PC-3 (cell line): ENCODE measurements around the gene CCDC196.

Experiments used
- CTCF ChIP-seq: fragments of 300-600 bp; sonication (generic); conservative IDR thresholded peaks from 2 replicates; pipeline ENCODE4 v1.5.1; 2017; ENCODE audit warnings: antibody characterized with exemption, low read depth, mild to moderate bottlenecking, low read length
- EZH2 ChIP-seq: fragments of 300-600 bp; sonication (generic); IDR thresholded peaks from one replicate; pipeline ENCODE4 v1.6.1; 2017; ENCODE audit warnings: antibody characterized with exemption, mild to moderate bottlenecking, low read length; ENCODE audit not compliant: unreplicated experiment
- EZH2phosphoT487 ChIP-seq: fragments of 300-600 bp; sonication (generic); IDR thresholded peaks from 2 replicates; pipeline ENCODE4 v1.6.1; 2018; ENCODE audit warnings: mild to moderate bottlenecking, antibody characterized with exemption, low read length, borderline replicate concordance

DNA sequence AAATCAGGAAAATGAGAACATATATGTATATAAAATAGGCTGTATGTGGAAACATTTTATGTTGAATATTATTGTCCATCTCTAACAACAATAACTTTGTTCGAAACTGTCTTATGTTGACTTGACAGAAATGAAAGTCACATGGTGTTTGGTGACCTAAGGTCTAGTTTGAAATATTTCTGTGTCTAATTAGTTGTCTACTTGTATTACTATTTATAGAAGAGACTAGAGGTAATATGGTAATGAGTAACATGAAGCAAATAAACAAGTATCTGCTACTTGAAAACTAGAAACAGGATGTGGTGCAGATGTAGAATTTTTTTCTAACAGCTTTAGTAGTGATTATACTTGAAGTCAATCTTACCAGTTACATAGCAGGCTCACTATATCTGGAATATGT lies 25.7 kb downstream of the CCDC196 start:
- TF ChIP-seq CTCF (no peak), EZH2 (no peak), EZH2phosphoT487 (no peak)
